GM23338 (cell line): Measurements from ENCODE around the gene ZSCAN30. TPM values are rescaled to one million over a fixed set of nuclear protein-coding genes. Genes with fewer than 3 reads are reported as not detected.

Experiments
- ATAC-seq: fragments of 200-7000 bp; cut with Tn5 transposase; 3 replicates; pipeline ENCODE4 v1.9.1; 2020
- DNase-seq: peaks from one replicate; pipeline ENCODE4 v3.0.0-alpha.2; 2015; ENCODE audit warnings: low spot score
- H2AFZ ChIP-seq: fragments of 200-600 bp; sonication (generic); 2 replicates; pipeline ENCODE4 v1.8.0; 2016; ENCODE audit warnings: antibody characterized with exemption, mild to moderate bottlenecking, moderate library complexity
- H3F3A ChIP-seq: fragments of 200-600 bp; sonication (generic); replicated peaks from 2 replicates; pipeline ENCODE4 v1.8.0; 2017; ENCODE audit warnings: antibody characterized with exemption, mixed run types, low read depth
- H3K27ac ChIP-seq: fragments of 200-600 bp; sonication (generic); 2 replicates; pipeline ENCODE4 v1.6.1; 2016; ENCODE audit warnings: low read depth
- H3K27me3 ChIP-seq: fragments of 200-600 bp; sonication (generic); 2 replicates; pipeline ENCODE4 v1.8.0; 2016; ENCODE audit warnings: mild to moderate bottlenecking, mixed run types, moderate library complexity; ENCODE audit not compliant: insufficient read depth
- H3K36me3 ChIP-seq: fragments of 200-600 bp; sonication (generic); 2 replicates; pipeline ENCODE4 v1.8.0; 2016; ENCODE audit warnings: mild to moderate bottlenecking; ENCODE audit not compliant: insufficient read depth
- H3K4me1 ChIP-seq: fragments of 200-600 bp; sonication (generic); 2 replicates; pipeline ENCODE4 v1.8.0; 2016; ENCODE audit warnings: mild to moderate bottlenecking, moderate library complexity; ENCODE audit not compliant: insufficient read depth
- H3K4me2 ChIP-seq: fragments of 200-600 bp; sonication (generic); 2 replicates; pipeline ENCODE4 v1.7.1; 2017; ENCODE audit warnings: mixed run types
- H3K4me3 ChIP-seq: fragments of 200-600 bp; sonication (generic); 2 replicates; pipeline ENCODE4 v1.6.1; 2016; ENCODE audit warnings: mixed run types
- H3K79me2 ChIP-seq: fragments of 200-600 bp; sonication (generic); replicated peaks from 2 replicates; pipeline ENCODE4 v1.8.0; 2017; ENCODE audit warnings: mild to moderate bottlenecking; ENCODE audit not compliant: insufficient read depth
- H3K9me2 ChIP-seq: fragments of 200-600 bp; sonication (generic); 2 replicates; pipeline ENCODE4 v1.8.0; 2017; ENCODE audit not compliant: insufficient read depth
- H4K20me1 ChIP-seq: fragments of 200-600 bp; sonication (generic); replicated peaks from 2 replicates; pipeline ENCODE4 v1.8.0; 2017; ENCODE audit warnings: mild to moderate bottlenecking; ENCODE audit not compliant: insufficient read depth
- H3K27ac Mint-ChIP-seq: 2 replicates; pipeline ENCODE4 v1.8.0; 2020; ENCODE audit warnings: inconsistent platforms, mild to moderate bottlenecking, moderate library complexity, mixed read lengths
- H3K27me3 Mint-ChIP-seq: 3 replicates; pipeline ENCODE4 v1.8.0; 2022; ENCODE audit warnings: low read depth, mild to moderate bottlenecking, moderate library complexity, mixed read lengths, inconsistent platforms; ENCODE audit not compliant: insufficient read depth, poor library complexity
- H3K36me3 Mint-ChIP-seq: 3 replicates; pipeline ENCODE4 v1.8.0; 2021; ENCODE audit warnings: low read depth, mild to moderate bottlenecking, inconsistent platforms, moderate library complexity, mixed read lengths
- H3K4me1 Mint-ChIP-seq: 3 replicates; pipeline ENCODE4 v1.8.0; 2020; ENCODE audit warnings: mild to moderate bottlenecking, inconsistent platforms, mixed read lengths
- H3K4me3 Mint-ChIP-seq: 3 replicates; pipeline ENCODE4 v1.8.0; 2021; ENCODE audit warnings: moderate library complexity, mild to moderate bottlenecking, inconsistent platforms, mixed read lengths
- H3K9me3 Mint-ChIP-seq: 3 replicates; pipeline ENCODE4 v1.8.0; 2020; ENCODE audit warnings: moderate library complexity, mild to moderate bottlenecking, inconsistent platforms, mixed read lengths
- CREB1 ChIP-seq: fragments of 250-450 bp; sonication (Bioruptor Pico); IDR thresholded peaks from 2 replicates; pipeline ENCODE4 v1.5.0; 2020; ENCODE audit warnings: low read depth, mild to moderate bottlenecking, moderate library complexity
- CTCF ChIP-seq, 2 experiments: fragments of 200-600 bp in 1 of 2; sonication (generic) in 1 of 2; conservative IDR thresholded peaks; 2 replicates each; pipeline versions ENCODE4 v1.5.1 to v1.6.1; 2016 to 2017; ENCODE audit warnings: antibody characterized with exemption in 2 of 2, low read depth in 2 of 2, mild to moderate bottlenecking in 2 of 2, moderate library complexity in 1 of 2
- ETS1 ChIP-seq: IDR thresholded peaks from 2 replicates; pipeline ENCODE4 v1.6.1; 2016; ENCODE audit warnings: antibody characterized with exemption
- EZH2 ChIP-seq: fragments of 200-600 bp; sonication (generic); IDR thresholded peaks from one replicate; pipeline ENCODE4 v1.8.0; 2017; ENCODE audit warnings: antibody characterized with exemption, mild to moderate bottlenecking, low read depth; ENCODE audit not compliant: unreplicated experiment
- EZH2phosphoT487 ChIP-seq: fragments of 200-600 bp; sonication (generic); IDR thresholded peaks from one replicate; pipeline ENCODE4 v1.8.1; 2018; ENCODE audit warnings: antibody characterized with exemption; ENCODE audit not compliant: unreplicated experiment
- JUNB ChIP-seq: IDR thresholded peaks from one replicate; pipeline ENCODE4 v1.6.1; 2016; ENCODE audit warnings: antibody characterized with exemption; ENCODE audit not compliant: unreplicated experiment
- NANOG ChIP-seq: IDR thresholded peaks from 2 replicates; pipeline ENCODE4 v1.6.1; 2016; ENCODE audit warnings: antibody characterized with exemption, borderline replicate concordance
- POLR2AphosphoS5 ChIP-seq: IDR thresholded peaks from 2 replicates; pipeline ENCODE4 v1.6.1; 2016; ENCODE audit warnings: antibody characterized with exemption, low read depth
- REST ChIP-seq: IDR thresholded peaks from one replicate; pipeline ENCODE4 v1.6.1; 2018; ENCODE audit warnings: antibody characterized with exemption; ENCODE audit not compliant: unreplicated experiment
- STAT1 ChIP-seq: IDR thresholded peaks from one replicate; pipeline ENCODE4 v1.6.1; 2016; ENCODE audit warnings: antibody characterized with exemption; ENCODE audit not compliant: unreplicated experiment
- ZNF114 ChIP-seq: fragments of 250-450 bp; sonication (Bioruptor Pico); IDR thresholded peaks from 2 replicates; pipeline ENCODE4 v1.5.0; 2020; ENCODE audit warnings: mild to moderate bottlenecking, moderate library complexity
- ZNF331 ChIP-seq: fragments of 250-450 bp; sonication (Bioruptor Pico); IDR thresholded peaks from 2 replicates; pipeline ENCODE4 v1.5.0; 2020; ENCODE audit warnings: low read depth, mild to moderate bottlenecking, moderate library complexity
- ZNF462 ChIP-seq: fragments of 250-450 bp; sonication (Bioruptor Pico); IDR thresholded peaks from 2 replicates; pipeline ENCODE4 v1.5.0; 2020; ENCODE audit warnings: mild to moderate bottlenecking, moderate library complexity
- polyA plus RNA-seq: library from polyadenylated mRNA; unstranded; fragments of >200 nt; fragmentation: Nextera tagmentation; extraction: Ambion mirVana; gene quantifications from 2 replicates; pipeline ENCODE4 v1.2.1, GENCODE V29; 2016
- total RNA-seq: library from RNA; depleted of rRNA; stranded (reverse); fragments of >200 nt; shearing (Covaris generic); gene quantifications from 2 replicates; pipeline ENCODE4 v1.2.3, GENCODE V29; 2014

The ZSCAN30 gene
- total and polyA plus RNA-seq, 2 experiments from 2014 or later, result 12.3 to 21.8 TPM

- H3K4me2 ChIP-seq, result no peak overlapping the region
- DNase-seq (no peak), ATAC-seq (no peak)
- peaks cover 12% of the 10 kb centered on the region; the same call in 1 of the 2 replicates for H4K20me1 ChIP-seq
- no peaks in the 10 kb centered on the region for H3K27me3 ChIP-seq
- H3K9me3 Mint-ChIP-seq, result no peaks in the 10 kb centered on the region
- no peaks in the 10 kb centered on the region for H3K9me2 ChIP-seq
- no peak overlapping the region for H2AFZ ChIP-seq
- TF ChIP-seq JUNB (no peak), EZH2 (no peak), POLR2AphosphoS5 (no peak), NANOG (no peak), REST (no peak), CREB1 (no peak), EZH2phosphoT487 (no peak), ZNF331 (CRISPR knock-in tag) (no peak), ETS1 (no peak), CTCF (conservative IDR thresholded peaks at IDR 0.05; ENCODE audit: low read depth in 2 of 2) (no peak), ZNF462 (CRISPR knock-in tag) (no peak), ZNF114 (CRISPR knock-in tag) (no peak), STAT1 (no peak)
- no peak overlapping the region for H3K27ac ChIP-seq
- peaks cover 2% of the 10 kb centered on the region for H3K27me3 Mint-ChIP-seq
- no peak overlapping the region for H3K4me3 ChIP-seq
- no peak overlapping the region for H3K27ac Mint-ChIP-seq
- H3F3A ChIP-seq, result no peaks in the 10 kb centered on the region
- no peaks in the 10 kb centered on the region for H3K4me1 ChIP-seq
- peaks cover 85% of the 10 kb centered on the region for H3K36me3 Mint-ChIP-seq
- H3K4me1 Mint-ChIP-seq, result peaks cover 3% of the 10 kb centered on the region; the same call in 2 of the 3 replicates
- H3K79me2 ChIP-seq, result peaks cover 30% of the 10 kb centered on the region
- H3K36me3 ChIP-seq, result peaks cover 61% of the 10 kb centered on the region
- H3K4me3 Mint-ChIP-seq, result no peak overlapping the region
Measured at GRCh38 chr18:35245719-35246317, 44.2 kb downstream of the ZSCAN30 start.
